ENCODE data around the gene SP5. TPM values are rescaled to one million over a fixed set of nuclear protein-coding genes. Genes with fewer than 3 reads are reported as not detected.

The SP5 gene
- total and polyA plus RNA-seq, 10 of the 15 experiments (the other 5 are each of a cell fraction or from before 2014, with no cell fraction given): not detected

DNA sequence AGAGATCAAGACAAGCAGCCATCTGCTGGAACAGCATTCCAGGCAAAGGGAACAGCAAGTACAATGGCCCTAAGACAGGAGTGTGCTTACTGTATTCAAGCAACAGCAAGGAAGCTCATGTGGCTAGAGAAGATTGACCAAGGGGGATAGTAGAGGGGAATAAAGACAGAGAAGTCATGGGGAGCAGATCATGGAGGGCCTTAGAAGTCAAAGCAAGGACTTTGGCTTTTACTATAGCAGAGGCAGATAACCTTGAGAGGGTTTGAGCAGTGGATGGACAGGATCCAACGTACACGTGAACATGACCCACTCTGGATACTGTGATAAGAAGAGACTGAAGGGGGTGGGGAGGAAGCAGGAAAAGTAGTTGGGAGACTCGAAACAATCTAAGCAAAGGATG is 26.9 kb downstream of the SP5 start:
- FAIRE-seq (no peak), ATAC-seq (no peak), DNase-seq (ENCODE audit: low read depth, low spot score) (no peak)
- no peak overlapping the region for H2AFZ ChIP-seq (ENCODE audit: control insufficient read depth, low read depth, low read length)
- 22% methylated on average over 3 of the region's 3 CpGs for WGBS (ENCODE audit: insufficient coverage, insufficient replicate concordance, low lambda C conversion rate, missing lambda C conversion rate)
- in situ Hi-C loops (cut with MboI): no loop called here
- no TSS peak for BruUV-seq (replicated peaks)
- intact Hi-C loops (cut with micrococcal nuclease; ENCODE audit: unreplicated experiment): no loop called here
- H3K4me1 ChIP-seq (ENCODE audit: control insufficient read depth, insufficient read depth, low read length): no peaks in the 10 kb centered on the region
- ChIA-PET RAD21 (ENCODE audit: unreplicated experiment) (no interaction called here), POLR2A (interaction anchor here (0.6 kb wide), 1 partner anchor 285 kb away, joined by 3 read pairs; no protein-coding TSS in a partner anchor), SMC1A (ENCODE audit: uncharacterized antibody, unreplicated experiment) (interaction anchor here (1.0 kb wide), 1 partner anchor 20 kb away, joined by 3 read pairs; no protein-coding TSS in a partner anchor), CTCF (no interaction called here)
- H3K4me2 ChIP-seq (ENCODE audit: control insufficient read depth, insufficient read depth): no peak overlapping the region
- peaks cover 0 to 2% of the 10 kb centered on the region in 2 experiments; a peak in 1 of 4 replicates for H3K27me3 ChIP-seq (replicated peaks in 1 of 2; ENCODE audit: control insufficient read depth in 2 of 2, insufficient read depth in 2 of 2, low read length in 1 of 2)
- H3K79me2 ChIP-seq (ENCODE audit: control insufficient read depth, insufficient read depth, low read length): no peaks in the 10 kb centered on the region
- H3K36me3 ChIP-seq (ENCODE audit: control insufficient read depth in 2 of 2, insufficient read depth in 2 of 2, low read length in 1 of 2): no peaks in the 10 kb centered on the region
- no peak overlapping the region for H3K27ac ChIP-seq (ENCODE audit: control insufficient read depth, insufficient read depth)
- H4K20me1 ChIP-seq (ENCODE audit: control insufficient read depth, insufficient read depth): no peaks in the 10 kb centered on the region
- H3K4me3 ChIP-seq: no peak overlapping the region
- H3K9me3 ChIP-seq (replicated peaks; ENCODE audit: control insufficient read depth, insufficient read depth, low read length): no peaks in the 10 kb centered on the region
- no peak overlapping the region for H3K9ac ChIP-seq (ENCODE audit: control insufficient read depth, insufficient read depth, low read length)
- TF ChIP-seq NR2F1 (conservative IDR thresholded peaks at IDR 0.05) (no peak), ETV6 (conservative IDR thresholded peaks at IDR 0.05 in 1 of 2, IDR thresholded peaks at IDR 0.05 in 1 of 2; ENCODE audit: borderline replicate concordance in 1 of 2, low read depth in 1 of 2) (no peak), SMARCA5 (IDR thresholded peaks at IDR 0.05) (no peak), NFIC (IDR thresholded peaks at IDR 0.05; ENCODE audit: low read depth, low read length) (no peak), MXI1 (IDR thresholded peaks at IDR 0.05; ENCODE audit: low read depth, low read length) (no peak), MTA3 (IDR thresholded peaks at IDR 0.05; ENCODE audit: borderline replicate concordance, low read length) (no peak), NFYA (IDR thresholded peaks at IDR 0.05; ENCODE audit: borderline replicate concordance, low read depth, low read length) (no peak)

DNA sequence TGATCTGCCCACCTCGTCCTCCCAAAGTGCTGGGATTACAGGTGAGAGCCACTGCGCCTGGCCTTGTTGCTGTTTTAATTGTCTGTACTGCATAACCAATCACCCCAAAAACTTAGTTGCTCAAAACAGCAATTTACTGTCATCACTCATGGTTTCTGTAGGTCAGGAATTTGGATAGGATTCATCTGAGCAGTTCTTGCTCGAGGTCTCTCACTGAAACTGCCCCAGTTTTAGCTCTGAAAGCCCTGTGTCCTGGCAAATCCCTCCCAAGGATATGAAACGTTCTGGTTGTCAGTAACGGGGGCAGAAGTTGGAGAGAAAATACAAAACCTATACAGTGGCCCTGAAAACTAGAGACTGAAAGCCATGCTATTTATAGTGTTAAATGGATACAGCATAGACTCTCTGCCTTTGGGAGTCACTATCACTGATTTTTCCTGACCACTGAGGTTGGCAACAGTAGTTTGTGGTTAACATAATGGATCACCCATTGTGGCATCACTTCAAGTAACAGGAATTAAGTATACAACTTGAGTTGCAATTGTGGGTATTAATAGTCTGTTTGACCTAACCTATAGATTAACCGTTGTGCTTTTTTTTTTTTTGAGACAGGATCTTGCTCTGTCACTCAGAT is 27.9 kb downstream of the SP5 start:
- H3K27me3 ChIP-seq (replicated peaks in 1 of 2; ENCODE audit: control insufficient read depth in 2 of 2, insufficient read depth in 2 of 2, low read length in 1 of 2): peaks cover 0 to 2% of the 10 kb centered on the region in 2 experiments; a peak in 1 of 4 replicates
- FAIRE-seq (no peak), DNase-seq (ENCODE audit: low read depth, low spot score) (no peak), ATAC-seq (no peak)
- RAD21 ChIA-PET (ENCODE audit: unreplicated experiment): no interaction called here
- H2AFZ ChIP-seq (ENCODE audit: control insufficient read depth, low read depth, low read length): no peak overlapping the region
- BruUV-seq (replicated peaks): no TSS peak
- SMC1A ChIA-PET (ENCODE audit: uncharacterized antibody, unreplicated experiment): no interaction called here
- intact Hi-C loops (cut with micrococcal nuclease; ENCODE audit: unreplicated experiment): no loop called here
- no peaks in the 10 kb centered on the region for H3K79me2 ChIP-seq (ENCODE audit: control insufficient read depth, insufficient read depth, low read length)
- POLR2A ChIA-PET: no interaction called here
- no peaks in the 10 kb centered on the region for H3K36me3 ChIP-seq (ENCODE audit: control insufficient read depth in 2 of 2, insufficient read depth in 2 of 2, low read length in 1 of 2)
- no peak overlapping the region for H3K9ac ChIP-seq (ENCODE audit: control insufficient read depth, insufficient read depth, low read length)
- H3K9me3 ChIP-seq (replicated peaks; ENCODE audit: control insufficient read depth, insufficient read depth, low read length): no peaks in the 10 kb centered on the region
- in situ Hi-C loops (cut with MboI): no loop called here
- no peak overlapping the region for H3K27ac ChIP-seq (ENCODE audit: control insufficient read depth, insufficient read depth)
- 4% methylated on average over 6 of the region's 6 CpGs for WGBS (ENCODE audit: insufficient coverage, insufficient replicate concordance, low lambda C conversion rate, missing lambda C conversion rate)
- H3K4me1 ChIP-seq (ENCODE audit: control insufficient read depth, insufficient read depth, low read length): no peaks in the 10 kb centered on the region
- no peaks in the 10 kb centered on the region for H4K20me1 ChIP-seq (ENCODE audit: control insufficient read depth, insufficient read depth)
- CTCF ChIA-PET: no interaction called here
- H3K4me2 ChIP-seq (ENCODE audit: control insufficient read depth, insufficient read depth): no peak overlapping the region
- no peak overlapping the region for H3K4me3 ChIP-seq
- no peak for TF ChIP-seq RAD21 (IDR thresholded peaks at IDR 0.05; ENCODE audit: insufficient read depth, low read depth, low read length)
- TF ChIP-seq RFX5 (IDR thresholded peaks at IDR 0.05; ENCODE audit: low read depth, low read length): no peak
- TF ChIP-seq, protein P1, sequence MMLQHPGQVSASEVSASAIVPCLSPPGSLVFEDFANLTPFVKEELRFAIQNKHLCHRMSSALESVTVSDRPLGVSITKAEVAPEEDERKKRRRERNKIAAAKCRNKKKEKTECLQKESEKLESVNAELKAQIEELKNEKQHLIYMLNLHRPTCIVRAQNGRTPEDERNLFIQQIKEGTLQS (IDR thresholded peaks at IDR 0.05; ENCODE audit: borderline replicate concordance, extremely low read depth, low read depth, low read length): no peak
- TF ChIP-seq HDGF (IDR thresholded peaks at IDR 0.05): no peak
- TF ChIP-seq, protein P2, sequence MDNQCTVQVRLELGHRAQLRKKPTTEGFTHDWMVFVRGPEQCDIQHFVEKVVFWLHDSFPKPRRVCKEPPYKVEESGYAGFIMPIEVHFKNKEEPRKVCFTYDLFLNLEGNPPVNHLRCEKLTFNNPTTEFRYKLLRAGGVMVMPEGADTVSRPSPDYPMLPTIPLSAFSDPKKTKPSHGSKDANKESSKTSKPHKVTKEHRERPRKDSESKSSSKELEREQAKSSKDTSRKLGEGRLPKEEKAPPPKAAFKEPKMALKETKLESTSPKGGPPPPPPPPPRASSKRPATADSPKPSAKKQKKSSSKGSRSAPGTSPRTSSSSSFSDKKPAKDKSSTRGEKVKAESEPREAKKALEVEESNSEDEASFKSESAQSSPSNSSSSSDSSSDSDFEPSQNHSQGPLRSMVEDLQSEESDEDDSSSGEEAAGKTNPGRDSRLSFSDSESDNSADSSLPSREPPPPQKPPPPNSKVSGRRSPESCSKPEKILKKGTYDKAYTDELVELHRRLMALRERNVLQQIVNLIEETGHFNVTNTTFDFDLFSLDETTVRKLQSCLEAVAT (IDR thresholded peaks at IDR 0.05): no peak
- TF ChIP-seq IRF4 (IDR thresholded peaks at IDR 0.05; ENCODE audit: low read depth, low read length): no peak
- TF ChIP-seq, protein P3, sequence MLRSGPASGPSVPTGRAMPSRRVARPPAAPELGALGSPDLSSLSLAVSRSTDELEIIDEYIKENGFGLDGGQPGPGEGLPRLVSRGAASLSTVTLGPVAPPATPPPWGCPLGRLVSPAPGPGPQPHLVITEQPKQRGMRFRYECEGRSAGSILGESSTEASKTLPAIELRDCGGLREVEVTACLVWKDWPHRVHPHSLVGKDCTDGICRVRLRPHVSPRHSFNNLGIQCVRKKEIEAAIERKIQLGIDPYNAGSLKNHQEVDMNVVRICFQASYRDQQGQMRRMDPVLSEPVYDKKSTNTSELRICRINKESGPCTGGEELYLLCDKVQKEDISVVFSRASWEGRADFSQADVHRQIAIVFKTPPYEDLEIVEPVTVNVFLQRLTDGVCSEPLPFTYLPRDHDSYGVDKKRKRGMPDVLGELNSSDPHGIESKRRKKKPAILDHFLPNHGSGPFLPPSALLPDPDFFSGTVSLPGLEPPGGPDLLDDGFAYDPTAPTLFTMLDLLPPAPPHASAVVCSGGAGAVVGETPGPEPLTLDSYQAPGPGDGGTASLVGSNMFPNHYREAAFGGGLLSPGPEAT (IDR thresholded peaks at IDR 0.05; ENCODE audit: low read depth): no peak
- no peak for TF ChIP-seq KLF5 (IDR thresholded peaks at IDR 0.05; ENCODE audit: partially characterized antibody)
- TF ChIP-seq DPF2 (IDR thresholded peaks at IDR 0.05): no peak

Measured in GM12878 (cell line).